Left forelimb (tissue), 1 donor: ENCODE data around the gene FAM210A.

ENCODE experiments used
- DNase-seq: peaks from one replicate; pipeline ENCODE4 v3.0.0-alpha.2; 2018; ENCODE audit warnings: low spot score

The FAM210A gene

GRCh38 chr18:13621886-13622619 is 104.3 kb downstream of the FAM210A start:
- DNase-seq, result no peak

- no peak for DNase-seq
Observed at GRCh38 chr18:13621446-13621849, 104.9 kb downstream of the FAM210A start.

GRCh38 chr18:13620818-13621445 is 105.4 kb downstream of the FAM210A start:
- DNase-seq, result peak; percentile 15

GRCh38 chr18:13620206-13620672 is 106.1 kb downstream of the FAM210A start:
- no peak for DNase-seq

- no peak for DNase-seq
Observed at GRCh38 chr18:13619505-13620205, 106.7 kb downstream of the FAM210A start.

- no peak for DNase-seq
Observed at GRCh38 chr18:13618760-13619438, 107.5 kb downstream of the FAM210A start.

GRCh38 chr18:13617826-13618515 is 108.4 kb downstream of the FAM210A start:
- DNase-seq, result no peak

- DNase-seq, result no peak
Observed at GRCh38 chr18:13616525-13617035, 109.8 kb downstream of the FAM210A start.

GRCh38 chr18:13616041-13616440 is 110.3 kb downstream of the FAM210A start:
- no peak for DNase-seq

- no peak for DNase-seq
Observed at GRCh38 chr18:13615432-13615861, 110.9 kb downstream of the FAM210A start.

GRCh38 chr18:13614641-13615288 is 111.6 kb downstream of the FAM210A start:
- DNase-seq, result no peak

GRCh38 chr18:13613591-13614501 is 112.5 kb downstream of the FAM210A start:
- DNase-seq, result no peak
